Muscle of leg (tissue), 11 donors: Measurements from ENCODE around the gene RNPEP. TPM values are rescaled to one million over a fixed set of nuclear protein-coding genes. Genes with fewer than 3 reads are reported as not detected.

ENCODE experiments used
- DNase-seq: peaks from one replicate; pipeline ENCODE4 v3.0.0; 2013
- H3K27ac ChIP-seq: one replicate; pipeline ENCODE4 v1.5.1; 2013; ENCODE audit warnings: mild to moderate bottlenecking, low read length, control low read depth
- H3K27me3 ChIP-seq: one replicate; pipeline ENCODE4 v1.6.1; 2013; ENCODE audit warnings: low read length; ENCODE audit not compliant: control insufficient read depth, insufficient read depth
- H3K36me3 ChIP-seq: one replicate; pipeline ENCODE4 v1.6.1; 2013; ENCODE audit warnings: low read length; ENCODE audit not compliant: control insufficient read depth, insufficient read depth
- H3K4me1 ChIP-seq: one replicate; pipeline ENCODE4 v1.6.1; 2013; ENCODE audit warnings: low read length; ENCODE audit not compliant: control insufficient read depth, insufficient read depth
- H3K4me3 ChIP-seq: one replicate; pipeline ENCODE4 v1.5.1; 2013; ENCODE audit warnings: low read length, control low read depth
- H3K9me3 ChIP-seq: replicated peaks from 2 replicates; pipeline ENCODE4 v1.6.1; 2013; ENCODE audit warnings: low read depth, low read length; ENCODE audit not compliant: control insufficient read depth
- WGBS: methylation state at CpG from one replicate; pipeline ENCODE4 v1.1.5; 2013; ENCODE audit warnings: missing lambda C conversion rate; ENCODE audit not compliant: insufficient coverage; 5-methylcytosine and 5-hydroxymethylcytosine counted together
- polyA plus RNA-seq, 8 donors: library from polyadenylated mRNA; unstranded; fragments of 120-200 nt; gene quantifications; one replicate each; pipeline versions ENCODE4 v1.2.1 to v1.2.3, GENCODE V29; 2013; ENCODE audit warnings: inconsistent platforms in 1 of 8, low replicate concordance in 1 of 8; ENCODE audit not compliant: insufficient read length in 8 of 8, insufficient read depth in 1 of 8
- total RNA-seq: library from RNA; stranded (reverse); fragments of 120-200 nt; gene quantifications from one replicate; pipeline ENCODE4 v1.2.4, GENCODE V29; 2013

The RNPEP gene
- total and polyA plus RNA-seq, 9 donors: 15.3 to 29.9 (median 21.0) TPM

GRCh38 chr1:201985355-201985754 is 2.9 kb downstream of the RNPEP start:
- H3K27ac ChIP-seq: no peak overlapping the region
- peaks cover 3% of the 10 kb centered on the region for H3K4me1 ChIP-seq
- peaks cover 18% of the 10 kb centered on the region for H3K36me3 ChIP-seq
- no peak overlapping the region for H3K4me3 ChIP-seq
- no peak for DNase-seq
- H3K9me3 ChIP-seq: no peaks in the 10 kb centered on the region
- WGBS: 54% methylated on average over 2 of the region's 2 CpGs
- H3K27me3 ChIP-seq: no peaks in the 10 kb centered on the region

- Histone ChIP-seq H3K4me3 (no peak overlapping the region), H3K27me3 (no peaks in the 10 kb centered on the region), H3K27ac (no peak overlapping the region), H3K36me3 (peaks cover 40% of the 10 kb centered on the region), H3K9me3 (no peaks in the 10 kb centered on the region), H3K4me1 (no peaks in the 10 kb centered on the region)
- 69% methylated on average over 3 of the region's 7 CpGs for WGBS
- no peak for DNase-seq
These were observed 6.2 kb downstream of the RNPEP start for GRCh38 chr1:201988601-201989000.

- H3K36me3 ChIP-seq: peaks cover 43% of the 10 kb centered on the region
- no peaks in the 10 kb centered on the region for H3K4me1 ChIP-seq
- H3K4me3 ChIP-seq: no peak overlapping the region
- no peak for DNase-seq
- no peak overlapping the region for H3K27ac ChIP-seq
- no peaks in the 10 kb centered on the region for H3K27me3 ChIP-seq
- WGBS: 93% methylated on average over 9 of the region's 10 CpGs
- no peaks in the 10 kb centered on the region for H3K9me3 ChIP-seq
These were observed 7.1 kb downstream of the RNPEP start for GRCh38 chr1:201989354-201990128.

- DNase-seq: no peak
- H3K36me3 ChIP-seq: peaks cover 46% of the 10 kb centered on the region
- no peaks in the 10 kb centered on the region for H3K9me3 ChIP-seq
- no peak overlapping the region for H3K4me3 ChIP-seq
- 75% methylated on average over 2 of the region's 6 CpGs for WGBS
- no peak overlapping the region for H3K27ac ChIP-seq
- H3K4me1 ChIP-seq: no peaks in the 10 kb centered on the region
- H3K27me3 ChIP-seq: no peaks in the 10 kb centered on the region
These were observed 8.0 kb downstream of the RNPEP start for GRCh38 chr1:201990427-201990826.

- Histone ChIP-seq H3K36me3 (peaks cover 78% of the 10 kb centered on the region), H3K27ac (no peak overlapping the region), H3K9me3 (no peaks in the 10 kb centered on the region), H3K27me3 (no peaks in the 10 kb centered on the region), H3K4me3 (no peak overlapping the region), H3K4me1 (no peaks in the 10 kb centered on the region)
- 61% methylated on average over 14 of the region's 16 CpGs for WGBS
- no peak for DNase-seq
These were observed 17.3 kb downstream of the RNPEP start for GRCh38 chr1:201999625-202000238.

- no peak overlapping the region for H3K27ac ChIP-seq
- no peaks in the 10 kb centered on the region for H3K4me1 ChIP-seq
- WGBS: no CpG with 5 or more reads among the region's 9 CpGs
- H3K4me3 ChIP-seq: no peak overlapping the region
- peaks cover 78% of the 10 kb centered on the region for H3K36me3 ChIP-seq
- H3K9me3 ChIP-seq: no peaks in the 10 kb centered on the region
- no peaks in the 10 kb centered on the region for H3K27me3 ChIP-seq
- DNase-seq: no peak
These were observed 20.1 kb downstream of the RNPEP start for GRCh38 chr1:202002507-202002906.

- Histone ChIP-seq H3K27me3 (no peaks in the 10 kb centered on the region), H3K36me3 (peaks cover 71% of the 10 kb centered on the region), H3K9me3 (no peaks in the 10 kb centered on the region), H3K4me3 (no peak overlapping the region), H3K27ac (no peak overlapping the region), H3K4me1 (peaks cover 2% of the 10 kb centered on the region)
- WGBS: 74% methylated on average over 9 of the region's 9 CpGs
- DNase-seq: no peak
These were observed 22.3 kb downstream of the RNPEP start for GRCh38 chr1:202004711-202005110.

- no peak for DNase-seq
- no peaks in the 10 kb centered on the region for H3K27me3 ChIP-seq
- H3K9me3 ChIP-seq: no peaks in the 10 kb centered on the region
- no peak overlapping the region for H3K27ac ChIP-seq
- H3K4me3 ChIP-seq: no peak overlapping the region
- H3K36me3 ChIP-seq: peaks cover 61% of the 10 kb centered on the region
- no CpG with 5 or more reads among the region's 2 CpGs for WGBS
- peaks cover 8% of the 10 kb centered on the region for H3K4me1 ChIP-seq
These were observed 23.5 kb downstream of the RNPEP start for GRCh38 chr1:202005958-202006357.

- no CpG with 5 or more reads among the region's 8 CpGs for WGBS
- DNase-seq: no peak
- H3K27ac ChIP-seq: no peak overlapping the region
- H3K4me1 ChIP-seq: peaks cover 8% of the 10 kb centered on the region
- H3K4me3 ChIP-seq: no peak overlapping the region
- H3K36me3 ChIP-seq: peaks cover 49% of the 10 kb centered on the region
- H3K9me3 ChIP-seq: no peaks in the 10 kb centered on the region
- H3K27me3 ChIP-seq: peaks cover under 1% of the 10 kb centered on the region
These were observed 24.9 kb downstream of the RNPEP start for GRCh38 chr1:202007304-202007703.

- no peak for DNase-seq
- Histone ChIP-seq H3K27me3 (peaks cover 2% of the 10 kb centered on the region), H3K9me3 (no peaks in the 10 kb centered on the region), H3K27ac (no peak overlapping the region), H3K4me3 (no peak overlapping the region), H3K36me3 (peaks cover 43% of the 10 kb centered on the region), H3K4me1 (peaks cover 8% of the 10 kb centered on the region)
- WGBS: 44% methylated on average over 1 of the region's 11 CpGs
These were observed 25.5 kb downstream of the RNPEP start for GRCh38 chr1:202007805-202008489.
